Measurements from ENCODE around the gene ARCN1. TPM values are rescaled to one million over a fixed set of nuclear protein-coding genes. Genes with fewer than 3 reads are reported as not detected.
A peak's percentile ranks its signal among the peaks of the same experiment; 100 is the strongest.
"Not testable (repeated sequence)": the region's sequence is repeated elsewhere in the genome, so short reads cannot be mapped to it uniquely, and the experiment has no call there.

ARCN1 gene
- total RNA-seq, 4 donors from 2014 or later, result 103 to 157 (median 112) TPM

GRCh38 chr11:118602331-118602730, 30.1 kb downstream of the ARCN1 start:
- Histone ChIP-seq H3K27ac (no peak overlapping the region), H3K9me3 (no peaks in the 10 kb centered on the region), H3K36me3 (peaks cover 44 to 50% of the 10 kb centered on the region in 2 donors), H3K27me3 (no peaks in the 10 kb centered on the region), H3K4me3 (replicated peaks in 1 of 3) (no peak overlapping the region), H3K4me1 (peaks cover 0 to 18% of the 10 kb centered on the region in 2 donors)
- intact Hi-C loops (cut with DNase I), result no loop called here
- no peak for DNase-seq
- 63 to 81% methylated on average over 3 of the region's 3 CpGs for WGBS, 2 donors
- no peak for TF ChIP-seq POLR2A (IDR thresholded peaks at IDR 0.05)
- no peak for TF ChIP-seq CTCF (IDR thresholded peaks at IDR 0.05)

- Histone ChIP-seq H3K4me1 (peaks cover 6 to 21% of the 10 kb centered on the region in 2 donors), H3K27ac (peak overlapping the region in 1 of 3 donors; percentile 29), H3K36me3 (peaks cover 37 to 43% of the 10 kb centered on the region in 2 donors)
- DNase-seq; intact Hi-C loops (cut with DNase I); H3K27me3 ChIP-seq; H3K9me3 ChIP-seq; H3K4me3 ChIP-seq (replicated peaks in 1 of 3): not testable (repeated sequence)
- 73 to 86% methylated on average over 8 of the region's 8 CpGs for WGBS, 2 donors
These were observed 31.5 kb downstream of the ARCN1 start for GRCh38 chr11:118603709-118604108.

- 68 to 70% methylated on average over 3 of the region's 3 CpGs for WGBS, 2 donors
- Histone ChIP-seq H3K9me3 (no peaks in the 10 kb centered on the region), H3K36me3 (peaks cover 29 to 34% of the 10 kb centered on the region in 2 donors), H3K4me1 (peaks cover 6 to 28% of the 10 kb centered on the region in 2 donors), H3K27ac (peak overlapping the region in 2 of 3 donors; percentile 29 to 40), H3K4me3 (replicated peaks in 1 of 3) (no peak overlapping the region), H3K27me3 (no peaks in the 10 kb centered on the region)
- DNase-seq, result no peak
- intact Hi-C loops (cut with DNase I), result no loop called here
- no peak for TF ChIP-seq CTCF (IDR thresholded peaks at IDR 0.05)
- TF ChIP-seq POLR2A (IDR thresholded peaks at IDR 0.05), result no peak
These were observed 32.4 kb downstream of the ARCN1 start for GRCh38 chr11:118604566-118604965.

GRCh38 chr11:118605116-118605867, 33.1 kb downstream of the ARCN1 start:
- Histone ChIP-seq H3K36me3 (peaks cover 23 to 27% of the 10 kb centered on the region in 2 donors), H3K27ac (peak overlapping the region in 2 of 3 donors; percentile 56 to 63), H3K4me3 (replicated peaks in 1 of 3) (no peak overlapping the region), H3K4me1 (peaks cover 6 to 29% of the 10 kb centered on the region in 2 donors), H3K27me3 (no peaks in the 10 kb centered on the region), H3K9me3 (no peaks in the 10 kb centered on the region)
- DNase-seq, result no peak
- TF ChIP-seq CTCF (IDR thresholded peaks at IDR 0.05), result no peak
- TF ChIP-seq POLR2A (IDR thresholded peaks at IDR 0.05), result peak in 1 of 2 donors; percentile 19
- intact Hi-C loops (cut with DNase I), result loop anchor here (5.0 kb wide), 1 partner anchor 52 kb away; no protein-coding TSS in a partner anchor
- WGBS, 2 donors, result 52 to 55% methylated on average over 9 to 10 of the region's 10 CpGs

- TF ChIP-seq POLR2A (IDR thresholded peaks at IDR 0.05) (no peak), CTCF (IDR thresholded peaks at IDR 0.05) (no peak)
- WGBS, 2 donors, result 65 to 72% methylated on average over 5 to 7 of the region's 7 CpGs
- H3K9me3 ChIP-seq, result no peaks in the 10 kb centered on the region
- H3K4me3 ChIP-seq (replicated peaks in 1 of 3), result no peak overlapping the region
- H3K4me1 ChIP-seq, result peaks cover 13 to 37% of the 10 kb centered on the region in 2 donors
- intact Hi-C loops (cut with DNase I), result loop anchor here (5.0 kb wide), 1 partner anchor 51 kb away; no protein-coding TSS in a partner anchor
- no peak for DNase-seq
- H3K27ac ChIP-seq, result peak overlapping the region in 2 of 3 donors; percentile 56 to 63
- H3K27me3 ChIP-seq, result no peaks in the 10 kb centered on the region
- H3K36me3 ChIP-seq, result peaks cover 13 to 17% of the 10 kb centered on the region in 2 donors
These were observed 34.1 kb downstream of the ARCN1 start for GRCh38 chr11:118606157-118606843.
